ENCODE results near the gene HMGN3. TPM values are rescaled to one million over a fixed set of nuclear protein-coding genes. Genes with fewer than 3 reads are reported as not detected.

Gene HMGN3
- total and polyA plus RNA-seq, 2 donors (not counting 3 experiments of a cell fraction or from before 2014, with no cell fraction given) = 40.1 to 75.1 TPM

- DNase-seq (ENCODE audit: low read depth, low spot score) (no peak), FAIRE-seq (no peak)
- Histone ChIP-seq H2AFZ (ENCODE audit: low read depth, low read length) (no peak overlapping the region), H3K9me1 (replicated peaks; ENCODE audit: control insufficient read depth, extremely low read depth, insufficient read depth, low read length) (no peaks in the 10 kb centered on the region), H3K4me1 (ENCODE audit: control insufficient read depth, extremely low read depth, insufficient read depth, low read length) (no peaks in the 10 kb centered on the region), H3K4me3 (replicated peaks in 1 of 3; ENCODE audit: insufficient read depth in 1 of 3, low read depth in 1 of 3, low read length in 3 of 3) (no peak overlapping the region), H3K27ac (ENCODE audit: insufficient read depth, low read depth, low read length) (no peak overlapping the region), H4K20me1 (replicated peaks; ENCODE audit: control insufficient read depth, extremely low read depth, insufficient read depth, low read length) (no peaks in the 10 kb centered on the region), H3K79me2 (ENCODE audit: control insufficient read depth, insufficient read depth, low read length) (no peaks in the 10 kb centered on the region), H3K4me2 (ENCODE audit: insufficient read depth, low read length) (no peak overlapping the region), H3K27me3 (ENCODE audit: control insufficient read depth in 2 of 2, insufficient read depth in 2 of 2, low read length in 2 of 2) (no peaks in the 10 kb centered on the region), H3K36me3 (ENCODE audit: control insufficient read depth in 2 of 2, extremely low read depth in 1 of 2, insufficient read depth in 2 of 2, low read length in 2 of 2) (no peaks in the 10 kb centered on the region), H3K9ac (replicated peaks; ENCODE audit: extremely low read depth, insufficient read depth, low read length) (no peak overlapping the region), H3K9me3 (replicated peaks; ENCODE audit: control insufficient read depth, insufficient read depth, low read length) (no peaks in the 10 kb centered on the region)
- BruUV-seq (replicated peaks) = no TSS peak
- ChIA-PET POLR2A (no interaction called here), CTCF (no interaction called here)
- TF ChIP-seq MYC (IDR thresholded peaks at IDR 0.05; ENCODE audit: low read depth, low read length) (no peak), FOS (IDR thresholded peaks at IDR 0.05; ENCODE audit: borderline replicate concordance, insufficient read depth, low read length) (no peak), POLR2AphosphoS5 (IDR thresholded peaks at IDR 0.05; ENCODE audit: insufficient read depth, low read depth, low read length) (no peak), EZH2 (IDR thresholded peaks at IDR 0.05; ENCODE audit: borderline replicate concordance, low read depth, low read length, severe bottlenecking) (no peak)
- dilution Hi-C loops (cut with MboI; ENCODE audit: extremely low pct_ligation_motif_present, low sequenced_read_pairs) (no loop called here), intact Hi-C loops (cut with micrococcal nuclease) (no loop called here)
Observed at GRCh38 chr6:79263359-79263758, 28.9 kb upstream of the HMGN3 start.

GRCh38 chr6:79261666-79262065 lies 27.2 kb upstream of the HMGN3 start:
- Histone ChIP-seq H3K36me3 (ENCODE audit: control insufficient read depth in 2 of 2, extremely low read depth in 1 of 2, insufficient read depth in 2 of 2, low read length in 2 of 2) (no peaks in the 10 kb centered on the region), H3K4me2 (ENCODE audit: insufficient read depth, low read length) (no peak overlapping the region), H3K4me3 (replicated peaks in 1 of 3; ENCODE audit: insufficient read depth in 1 of 3, low read depth in 1 of 3, low read length in 3 of 3) (no peak overlapping the region), H3K9ac (replicated peaks; ENCODE audit: extremely low read depth, insufficient read depth, low read length) (no peak overlapping the region), H3K79me2 (ENCODE audit: control insufficient read depth, insufficient read depth, low read length) (no peaks in the 10 kb centered on the region), H3K9me1 (replicated peaks; ENCODE audit: control insufficient read depth, extremely low read depth, insufficient read depth, low read length) (no peaks in the 10 kb centered on the region), H3K27me3 (ENCODE audit: control insufficient read depth in 2 of 2, insufficient read depth in 2 of 2, low read length in 2 of 2) (no peaks in the 10 kb centered on the region), H4K20me1 (replicated peaks; ENCODE audit: control insufficient read depth, extremely low read depth, insufficient read depth, low read length) (no peaks in the 10 kb centered on the region), H3K4me1 (ENCODE audit: control insufficient read depth, extremely low read depth, insufficient read depth, low read length) (no peaks in the 10 kb centered on the region), H3K9me3 (replicated peaks; ENCODE audit: control insufficient read depth, insufficient read depth, low read length) (no peaks in the 10 kb centered on the region), H2AFZ (ENCODE audit: low read depth, low read length) (no peak overlapping the region), H3K27ac (ENCODE audit: insufficient read depth, low read depth, low read length) (no peak overlapping the region)
- dilution Hi-C loops (cut with MboI; ENCODE audit: extremely low pct_ligation_motif_present, low sequenced_read_pairs) (no loop called here), intact Hi-C loops (cut with micrococcal nuclease) (no loop called here)
- BruUV-seq (replicated peaks) = no TSS peak
- POLR2A ChIA-PET = no interaction called here
- no peak for FAIRE-seq
- TF ChIP-seq CTCF (IDR thresholded peaks at IDR 0.05; ENCODE audit: extremely low read depth in 1 of 2, insufficient read depth in 1 of 2, low read depth in 1 of 2, low read length in 2 of 2) (no peak), POLR2A (IDR thresholded peaks at IDR 0.05; ENCODE audit: low read depth, low read length) (no peak), EZH2 (IDR thresholded peaks at IDR 0.05; ENCODE audit: borderline replicate concordance, low read depth, low read length, severe bottlenecking) (no peak), POLR2AphosphoS5 (IDR thresholded peaks at IDR 0.05; ENCODE audit: insufficient read depth, low read depth, low read length) (no peak), JUN (IDR thresholded peaks at IDR 0.05; ENCODE audit: borderline replicate concordance, insufficient read depth, insufficient read length, low read depth) (no peak), MYC (IDR thresholded peaks at IDR 0.05; ENCODE audit: low read depth, low read length) (no peak), GATA2 (IDR thresholded peaks at IDR 0.05; ENCODE audit: insufficient read depth, insufficient read length, low read depth, low read length) (no peak), MAX (IDR thresholded peaks at IDR 0.05; ENCODE audit: insufficient read depth, insufficient read length) (no peak), FOS (IDR thresholded peaks at IDR 0.05; ENCODE audit: borderline replicate concordance, insufficient read depth, low read length) (no peak)
- CTCF ChIA-PET = no interaction called here
- DNase-seq (ENCODE audit: low read depth, low spot score) = no peak
